ENCODE measurements around the gene PRR15L. TPM values are rescaled to one million over a fixed set of nuclear protein-coding genes. Genes with fewer than 3 reads are reported as not detected.

PRR15L gene
- total and polyA plus RNA-seq, 2 experiments from 2014 or later, result 0.57 TPM; not detected in 1

- Histone ChIP-seq H3K27ac (ENCODE audit: low read depth) (no peak overlapping the region), H3K4me3 (no peak overlapping the region), H3K4me1 (ENCODE audit: insufficient read depth) (peaks cover 11% of the 10 kb centered on the region), H2AFZ (no peak overlapping the region), H4K20me1 (replicated peaks; ENCODE audit: insufficient read depth) (peaks cover 4% of the 10 kb centered on the region), H3K27me3 (ENCODE audit: insufficient read depth) (no peaks in the 10 kb centered on the region), H3K36me3 (ENCODE audit: insufficient read depth) (peaks cover 17% of the 10 kb centered on the region; the same call in 1 of the 2 replicates), H3K79me2 (replicated peaks; ENCODE audit: insufficient read depth) (no peaks in the 10 kb centered on the region), H3K4me2 (no peak overlapping the region), H3K9me2 (ENCODE audit: insufficient read depth) (no peaks in the 10 kb centered on the region), H3F3A (replicated peaks; ENCODE audit: low read depth) (0 out of 2 replicates have a peak, but pooled peaks cover under 1% of the 10 kb centered on the region)
- Mint-ChIP-seq H3K27ac (no peak overlapping the region; the same call in 1 of the 2 replicates), H3K36me3 (ENCODE audit: low read depth) (peaks cover 49% of the 10 kb centered on the region), H3K4me1 (peaks cover 19% of the 10 kb centered on the region), H3K9me3 (no peaks in the 10 kb centered on the region; the same call in 2 of the 3 replicates), H3K4me3 (no peak overlapping the region), H3K27me3 (ENCODE audit: insufficient read depth, low read depth, poor library complexity) (peaks cover 10% of the 10 kb centered on the region)
- ATAC-seq, result no peak
- no peak for DNase-seq (ENCODE audit: low spot score)
- TF ChIP-seq EZH2 (IDR thresholded peaks at IDR 0.05; ENCODE audit: low read depth, unreplicated experiment) (no peak), ZNF462 (CRISPR knock-in tag; IDR thresholded peaks at IDR 0.05) (no peak), REST (IDR thresholded peaks at IDR 0.05; ENCODE audit: unreplicated experiment) (no peak), POLR2AphosphoS5 (IDR thresholded peaks at IDR 0.05; ENCODE audit: low read depth) (no peak), ZNF331 (CRISPR knock-in tag; IDR thresholded peaks at IDR 0.05; ENCODE audit: low read depth) (no peak), JUNB (IDR thresholded peaks at IDR 0.05; ENCODE audit: unreplicated experiment) (no peak), NANOG (IDR thresholded peaks at IDR 0.05; ENCODE audit: borderline replicate concordance) (no peak), ZNF114 (CRISPR knock-in tag; IDR thresholded peaks at IDR 0.05) (no peak), EZH2phosphoT487 (IDR thresholded peaks at IDR 0.05; ENCODE audit: unreplicated experiment) (no peak), CREB1 (CRISPR knock-in tag; IDR thresholded peaks at IDR 0.05; ENCODE audit: low read depth) (no peak), STAT1 (IDR thresholded peaks at IDR 0.05; ENCODE audit: unreplicated experiment) (no peak)
- TF ChIP-seq, protein P1, sequence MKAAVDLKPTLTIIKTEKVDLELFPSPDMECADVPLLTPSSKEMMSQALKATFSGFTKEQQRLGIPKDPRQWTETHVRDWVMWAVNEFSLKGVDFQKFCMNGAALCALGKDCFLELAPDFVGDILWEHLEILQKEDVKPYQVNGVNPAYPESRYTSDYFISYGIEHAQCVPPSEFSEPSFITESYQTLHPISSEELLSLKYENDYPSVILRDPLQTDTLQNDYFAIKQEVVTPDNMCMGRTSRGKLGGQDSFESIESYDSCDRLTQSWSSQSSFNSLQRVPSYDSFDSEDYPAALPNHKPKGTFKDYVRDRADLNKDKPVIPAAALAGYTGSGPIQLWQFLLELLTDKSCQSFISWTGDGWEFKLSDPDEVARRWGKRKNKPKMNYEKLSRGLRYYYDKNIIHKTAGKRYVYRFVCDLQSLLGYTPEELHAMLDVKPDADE (IDR thresholded peaks at IDR 0.05), result no peak
- TF ChIP-seq, protein P2, sequence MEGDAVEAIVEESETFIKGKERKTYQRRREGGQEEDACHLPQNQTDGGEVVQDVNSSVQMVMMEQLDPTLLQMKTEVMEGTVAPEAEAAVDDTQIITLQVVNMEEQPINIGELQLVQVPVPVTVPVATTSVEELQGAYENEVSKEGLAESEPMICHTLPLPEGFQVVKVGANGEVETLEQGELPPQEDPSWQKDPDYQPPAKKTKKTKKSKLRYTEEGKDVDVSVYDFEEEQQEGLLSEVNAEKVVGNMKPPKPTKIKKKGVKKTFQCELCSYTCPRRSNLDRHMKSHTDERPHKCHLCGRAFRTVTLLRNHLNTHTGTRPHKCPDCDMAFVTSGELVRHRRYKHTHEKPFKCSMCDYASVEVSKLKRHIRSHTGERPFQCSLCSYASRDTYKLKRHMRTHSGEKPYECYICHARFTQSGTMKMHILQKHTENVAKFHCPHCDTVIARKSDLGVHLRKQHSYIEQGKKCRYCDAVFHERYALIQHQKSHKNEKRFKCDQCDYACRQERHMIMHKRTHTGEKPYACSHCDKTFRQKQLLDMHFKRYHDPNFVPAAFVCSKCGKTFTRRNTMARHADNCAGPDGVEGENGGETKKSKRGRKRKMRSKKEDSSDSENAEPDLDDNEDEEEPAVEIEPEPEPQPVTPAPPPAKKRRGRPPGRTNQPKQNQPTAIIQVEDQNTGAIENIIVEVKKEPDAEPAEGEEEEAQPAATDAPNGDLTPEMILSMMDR (conservative IDR thresholded peaks at IDR 0.05; ENCODE audit: low read depth in 2 of 2), result no peak
Observed at GRCh38 chr17:47982645-47983390, 25.1 kb upstream of the PRR15L start.
